ENCODE data around the gene KIF15. TPM values are rescaled to one million over a fixed set of nuclear protein-coding genes. Genes with fewer than 3 reads are reported as not detected.

Gene KIF15
- total and polyA plus RNA-seq, 10 donors: 0.74 to 5.2 (median 3.1) TPM

DNA sequence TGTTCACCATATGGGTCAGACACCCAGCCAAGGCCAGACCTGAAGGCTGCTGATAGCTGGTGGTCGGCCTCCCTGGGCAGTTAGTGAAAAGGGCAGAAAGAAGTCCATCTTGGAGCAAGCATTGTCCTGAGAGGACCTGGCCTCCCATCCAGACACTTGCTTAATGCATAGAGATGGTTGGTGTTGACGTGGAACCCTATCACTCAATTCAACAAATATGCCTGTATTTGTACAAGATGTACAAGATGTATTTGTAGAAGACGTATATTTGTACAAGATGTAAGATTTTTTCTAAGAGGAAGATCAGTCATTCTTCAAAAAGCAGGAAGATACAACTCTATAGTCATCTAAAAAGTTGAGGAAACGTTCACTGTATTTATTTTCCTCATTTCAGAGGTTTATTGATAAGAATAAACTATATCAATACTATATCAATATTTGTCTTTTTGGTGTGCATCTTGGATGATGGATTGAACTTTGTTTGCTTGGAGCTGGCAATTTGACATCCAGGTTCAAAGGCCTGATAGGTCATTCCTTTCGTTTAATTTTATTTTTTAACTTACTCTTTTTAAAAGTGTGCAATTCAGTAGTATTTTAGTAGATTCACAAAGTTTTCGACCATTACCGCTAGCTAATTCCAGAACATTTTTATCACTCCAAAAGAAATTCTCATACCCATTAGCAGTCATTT is 106.0 kb downstream of the KIF15 start:
- Histone ChIP-seq H3K9me3 (no peaks in the 10 kb centered on the region), H3K27me3 (replicated peaks in 1 of 7) (no peaks in the 10 kb centered on the region), H3K4me3 (no peak overlapping the region), H3K4me1 (peaks cover 2 to 37% (median 14%) of the 10 kb centered on the region in 6 donors), H3K36me3 (peaks cover 0 to 7% (median 0%) of the 10 kb centered on the region in 6 donors), H3K27ac (no peak overlapping the region)
- intact Hi-C loops (cut with DNase I; ENCODE audit: low total_unique reads): no loop called here
- WGBS, 5 donors: 95 to 98% (median 95%) methylated on average over 7 of the region's 7 CpGs
- DNase-seq: no peak
- no peak for TF ChIP-seq CTCF (IDR thresholded peaks at IDR 0.05 in 8 of 11, conservative IDR thresholded peaks at IDR 0.05 in 3 of 11)
- no peak for TF ChIP-seq POLR2A (IDR thresholded peaks at IDR 0.05)
- no peak for TF ChIP-seq POLR2AphosphoS5 (IDR thresholded peaks at IDR 0.05)

DNA sequence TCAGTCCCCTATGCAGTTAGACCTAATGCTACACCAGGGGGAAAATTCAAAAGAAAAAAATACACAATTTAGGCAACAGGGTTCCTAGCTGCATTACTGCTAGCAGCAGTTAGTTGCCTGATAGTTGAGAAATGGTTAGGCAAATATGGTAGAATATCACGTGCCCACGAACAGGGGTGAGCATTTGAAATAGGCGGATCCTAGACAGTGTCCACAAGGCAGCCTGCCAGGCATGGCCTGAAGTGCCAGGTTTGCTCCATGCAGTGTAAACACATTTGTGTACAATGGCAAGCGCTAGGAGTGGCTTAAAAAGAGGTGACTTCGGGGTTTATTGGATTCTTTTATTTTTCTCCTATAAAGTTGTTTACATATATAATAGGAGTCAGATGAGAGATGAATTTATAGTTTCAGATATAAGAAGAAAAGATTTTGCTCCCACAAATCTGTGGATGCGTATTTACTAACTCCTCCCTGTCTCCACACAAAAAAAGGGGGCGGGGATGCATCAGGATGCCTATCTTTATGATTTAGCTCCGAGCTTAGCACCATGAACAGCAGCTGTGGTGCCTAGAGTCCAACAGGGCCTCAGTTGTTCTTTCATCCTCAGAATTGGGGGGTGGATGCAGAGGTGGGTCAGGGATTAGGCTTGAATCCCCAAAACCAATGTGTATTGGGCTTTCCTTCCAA is 108.9 kb downstream of the KIF15 start:
- Histone ChIP-seq H3K27me3 (replicated peaks in 1 of 7) (no peaks in the 10 kb centered on the region), H3K4me1 (peaks cover 0 to 8% (median 2%) of the 10 kb centered on the region in 6 donors), H3K4me3 (no peak overlapping the region), H3K36me3 (peaks cover 0 to 2% (median 0%) of the 10 kb centered on the region in 6 donors), H3K27ac (no peak overlapping the region), H3K9me3 (no peaks in the 10 kb centered on the region)
- intact Hi-C loops (cut with DNase I; ENCODE audit: low total_unique reads): no loop called here
- WGBS, 5 donors: 79 to 95% (median 88%) methylated on average over 8 of the region's 8 CpGs
- TF ChIP-seq POLR2AphosphoS5 (IDR thresholded peaks at IDR 0.05): no peak
- TF ChIP-seq CTCF (IDR thresholded peaks at IDR 0.05 in 8 of 11, conservative IDR thresholded peaks at IDR 0.05 in 3 of 11): no peak
- TF ChIP-seq POLR2A (IDR thresholded peaks at IDR 0.05): no peak
- no peak for DNase-seq

GRCh38 chr3:44874308-44874707 is 112.7 kb downstream of the KIF15 start, which contains the start of gene TGM4:
Gene TGM4 (plus strand): TSS chr3:44874608. CDS start chr3:44874679, 71 bp downstream.
- H3K4me3 ChIP-seq: no peak within 1 kb of the TSS
- no peak within 1 kb of the TSS for H3K27ac ChIP-seq
- DNase-seq: no peak
- no peaks in the 10 kb centered on the region for H3K4me1 ChIP-seq
- no peaks in the 10 kb centered on the region for H3K36me3 ChIP-seq
- no peaks in the 10 kb centered on the region for H3K27me3 ChIP-seq (replicated peaks in 1 of 7)
- no peak for TF ChIP-seq POLR2A (IDR thresholded peaks at IDR 0.05)
- TF ChIP-seq POLR2AphosphoS5 (IDR thresholded peaks at IDR 0.05): no peak
- no peak for TF ChIP-seq CTCF (IDR thresholded peaks at IDR 0.05 in 8 of 11, conservative IDR thresholded peaks at IDR 0.05 in 3 of 11)
- no peaks in the 10 kb centered on the region for H3K9me3 ChIP-seq
- intact Hi-C loops (cut with DNase I; ENCODE audit: low total_unique reads): no loop called here
- WGBS, 5 donors: 73 to 85% (median 82%) methylated on average over 5 of the region's 5 CpGs

- Histone ChIP-seq H3K4me1 (no peaks in the 10 kb centered on the region), H3K36me3 (no peaks in the 10 kb centered on the region), H3K27ac (no peak overlapping the region), H3K9me3 (no peaks in the 10 kb centered on the region), H3K27me3 (replicated peaks in 1 of 7) (no peaks in the 10 kb centered on the region), H3K4me3 (no peak overlapping the region)
- no peak for DNase-seq
- TF ChIP-seq CTCF (IDR thresholded peaks at IDR 0.05 in 8 of 11, conservative IDR thresholded peaks at IDR 0.05 in 3 of 11) (no peak), POLR2A (IDR thresholded peaks at IDR 0.05) (no peak), POLR2AphosphoS5 (IDR thresholded peaks at IDR 0.05) (no peak)
- intact Hi-C loops (cut with DNase I; ENCODE audit: low total_unique reads): no loop called here
- 71 to 94% (median 82%) methylated on average over 3 of the region's 3 CpGs for WGBS, 5 donors
Measured at GRCh38 chr3:44875596-44875995, 114.0 kb downstream of the KIF15 start.
